Kasumi-1 (cell line): ENCODE data around the gene DAB2IP.

Experiments used
- DNase-seq, 2 experiments: peaks; one replicate each; lab custom pipeline; 2025; lab: John Stamatoyannopoulos, UW

Gene DAB2IP

DNA sequence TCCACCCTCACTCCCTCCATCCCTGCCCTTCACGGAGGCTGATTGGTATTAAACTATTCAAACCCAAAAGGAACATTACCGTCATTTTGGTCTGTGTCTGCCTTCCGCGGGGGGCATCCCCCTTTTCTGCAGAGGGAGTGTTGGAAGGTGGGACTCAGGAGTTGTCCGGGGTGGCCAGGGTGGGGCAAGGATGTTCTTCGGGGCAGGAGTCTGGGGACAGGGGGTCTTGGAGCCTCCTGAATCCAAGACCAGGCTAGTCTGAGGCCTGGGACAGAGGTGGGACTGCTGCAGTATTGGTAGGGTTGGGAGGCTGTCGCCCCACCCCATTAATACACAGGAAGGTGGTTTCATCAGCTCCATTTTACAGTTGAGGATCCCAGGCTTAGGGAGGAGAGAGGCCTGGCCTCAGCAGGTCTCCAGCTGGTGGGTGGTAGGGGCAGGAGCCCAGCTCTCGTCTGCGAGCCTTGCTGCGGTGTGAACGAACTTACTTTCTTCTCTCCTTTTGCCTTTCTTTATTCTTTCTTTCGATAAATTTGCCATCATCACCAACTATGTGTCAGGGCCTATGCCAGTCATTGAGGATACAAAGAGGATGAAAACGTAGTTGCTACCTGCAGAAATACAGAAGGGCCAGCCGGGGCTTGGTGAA, 33.8 kb downstream of the DAB2IP start:
- DNase-seq: no peak

DNA sequence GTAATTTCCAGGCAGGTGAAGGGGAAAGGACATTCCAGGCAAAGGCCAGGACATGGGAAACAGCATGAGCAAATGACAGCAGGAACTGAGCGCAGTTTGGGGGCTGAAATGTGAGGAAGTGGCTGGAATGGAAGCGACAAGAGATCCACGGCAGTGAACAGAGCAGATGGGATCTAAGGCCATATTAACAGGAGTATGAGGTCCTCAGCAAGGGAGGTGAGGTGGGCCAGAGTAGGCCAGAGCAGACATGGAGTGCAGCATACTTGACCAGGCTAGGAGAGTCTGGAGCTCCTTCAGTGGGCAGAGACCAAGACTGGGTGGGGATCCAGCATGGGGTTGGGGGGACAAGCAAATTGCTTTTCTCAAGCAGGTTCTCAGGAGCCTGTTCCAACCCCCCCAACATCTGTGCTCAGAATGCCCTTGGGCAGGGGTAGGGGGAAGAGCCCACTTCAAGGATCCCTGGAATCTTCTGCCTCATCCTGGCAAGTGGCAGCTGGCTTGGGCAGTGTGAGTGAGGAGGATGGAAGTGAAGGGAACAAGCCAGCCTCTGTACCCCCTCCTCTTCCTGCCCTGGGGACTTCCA, 34.5 kb downstream of the DAB2IP start:
- no peak for DNase-seq

DNA sequence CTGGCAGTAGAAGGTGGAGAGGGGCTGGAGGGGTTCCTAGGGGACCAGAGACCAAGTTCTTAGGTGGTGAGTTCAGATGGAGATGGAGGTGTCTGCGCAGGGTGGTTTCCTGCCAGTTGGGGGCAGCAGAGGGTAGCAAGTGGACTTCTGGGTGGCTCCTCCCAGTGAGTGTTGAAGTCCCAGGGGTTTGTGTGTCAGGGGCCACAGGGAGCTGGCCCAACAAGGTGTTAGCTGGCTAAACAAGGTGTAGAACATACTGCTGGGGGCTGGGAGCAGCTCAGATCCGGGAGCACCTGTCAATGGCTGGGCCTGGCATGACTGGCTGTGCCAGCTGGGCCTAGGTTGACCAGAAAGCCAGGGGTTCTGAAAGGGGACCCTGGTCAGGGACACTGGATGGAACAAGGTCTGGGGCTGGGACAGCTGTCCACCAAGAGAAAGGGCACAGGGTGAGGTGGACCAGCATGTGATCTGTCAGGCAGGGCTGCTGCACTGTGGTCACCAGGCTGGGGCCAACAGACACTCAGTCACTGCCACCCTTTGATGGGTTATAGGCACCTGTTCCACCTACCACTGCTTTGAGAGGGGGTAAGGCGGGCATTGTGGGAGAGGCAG, 35.6 kb downstream of the DAB2IP start:
- peak; percentile 68 to 75 for DNase-seq

DNA sequence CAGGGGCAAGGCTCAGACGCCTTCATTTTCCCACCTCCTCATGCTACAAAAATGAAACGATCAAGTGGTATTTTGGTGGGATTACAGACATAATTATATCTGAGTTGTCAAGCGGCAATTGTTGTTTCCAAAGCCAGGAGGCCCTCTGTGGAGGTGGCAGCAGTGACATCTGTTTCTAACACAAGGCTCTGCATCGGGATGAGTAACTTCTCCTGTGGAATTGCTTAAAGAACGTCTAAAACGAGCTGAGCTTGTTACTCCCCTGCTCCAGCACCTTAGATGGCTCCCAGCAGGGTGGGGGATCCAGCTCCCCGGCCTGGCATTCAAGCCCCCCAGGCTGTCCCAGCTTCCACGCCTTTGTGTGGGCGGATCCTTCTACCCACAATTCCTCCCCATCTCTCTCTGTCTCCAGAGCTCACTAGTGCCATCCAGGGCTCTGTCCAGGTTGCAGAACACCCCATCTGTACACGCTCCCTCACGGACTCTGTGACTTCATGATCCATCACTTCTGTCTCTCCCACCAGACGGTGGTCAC, 36.8 kb downstream of the DAB2IP start:
- DNase-seq: no peak

DNA sequence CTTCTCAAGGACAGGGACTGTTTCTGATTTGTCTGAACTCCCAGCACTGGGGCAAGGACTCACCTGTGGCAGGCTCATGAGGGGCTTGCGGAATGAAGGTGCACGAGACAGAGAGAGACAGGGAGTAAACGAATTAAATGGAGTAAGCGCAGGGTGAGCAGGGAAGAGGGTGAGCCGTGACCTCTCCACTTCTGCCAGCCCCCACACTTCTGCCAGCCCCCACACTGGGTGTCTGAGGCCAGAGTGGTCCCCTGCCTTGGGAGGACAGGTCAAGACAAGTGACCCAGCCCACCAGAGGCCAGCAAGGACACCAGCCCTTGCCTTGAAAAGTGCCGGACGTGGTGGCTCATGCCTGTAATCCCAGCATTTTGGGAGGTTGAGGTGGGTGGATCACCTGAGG, 37.2 kb downstream of the DAB2IP start:
- no peak for DNase-seq

DNA sequence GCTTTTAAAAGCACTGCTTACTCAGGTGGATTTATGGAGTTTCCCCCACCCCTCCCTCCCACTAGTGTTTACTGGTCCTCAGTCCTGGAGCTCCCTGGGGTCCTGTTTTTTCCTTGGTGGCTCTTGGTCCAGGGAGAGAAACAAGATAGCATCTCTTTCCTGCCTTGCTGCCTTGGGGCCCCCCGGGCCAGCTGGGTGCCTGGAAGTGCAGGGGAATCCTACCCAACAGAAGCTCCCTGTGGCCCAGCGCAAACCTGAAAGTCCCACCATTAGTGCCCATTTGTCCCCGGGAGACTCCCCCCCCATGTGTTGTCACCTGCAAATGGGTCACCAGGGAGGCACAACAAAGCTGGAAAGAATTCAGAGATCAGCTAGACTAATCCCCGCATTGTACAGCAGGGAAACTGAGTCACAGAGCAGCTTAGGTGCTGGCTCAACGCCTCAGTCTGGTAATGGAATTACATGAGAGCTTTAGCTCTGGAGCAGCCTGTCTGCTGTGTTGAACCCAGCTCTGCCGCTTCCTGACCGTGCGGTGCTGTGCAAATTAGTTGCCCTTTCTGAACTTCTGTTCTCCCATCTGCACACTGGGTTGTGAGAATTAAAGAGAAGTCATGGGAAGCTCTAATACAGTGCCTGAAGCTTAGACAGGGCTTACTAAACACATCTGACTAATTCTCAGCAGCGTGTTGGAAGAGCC, 38.2 kb downstream of the DAB2IP start:
- no peak for DNase-seq

DNA sequence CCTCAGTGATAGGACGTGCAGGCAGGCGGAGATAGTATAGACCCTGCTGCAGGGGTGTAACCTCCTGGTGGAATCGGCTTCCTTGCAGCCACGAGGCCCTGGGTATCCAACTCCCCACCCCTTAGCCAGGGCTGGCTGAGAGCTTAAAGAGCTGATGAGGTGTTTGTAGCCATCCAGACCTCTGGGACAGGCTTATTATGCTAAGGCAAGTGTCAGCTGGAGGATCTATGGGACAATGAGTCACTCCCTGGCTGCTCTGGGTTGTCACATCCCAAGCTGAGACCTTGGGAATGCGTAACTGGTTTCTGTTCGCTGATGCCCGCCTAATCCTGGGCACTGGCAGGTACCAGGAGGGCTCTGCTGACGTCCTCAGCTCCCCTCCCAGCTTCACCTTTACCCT, 38.9 kb downstream of the DAB2IP start:
- DNase-seq: no peak

DNA sequence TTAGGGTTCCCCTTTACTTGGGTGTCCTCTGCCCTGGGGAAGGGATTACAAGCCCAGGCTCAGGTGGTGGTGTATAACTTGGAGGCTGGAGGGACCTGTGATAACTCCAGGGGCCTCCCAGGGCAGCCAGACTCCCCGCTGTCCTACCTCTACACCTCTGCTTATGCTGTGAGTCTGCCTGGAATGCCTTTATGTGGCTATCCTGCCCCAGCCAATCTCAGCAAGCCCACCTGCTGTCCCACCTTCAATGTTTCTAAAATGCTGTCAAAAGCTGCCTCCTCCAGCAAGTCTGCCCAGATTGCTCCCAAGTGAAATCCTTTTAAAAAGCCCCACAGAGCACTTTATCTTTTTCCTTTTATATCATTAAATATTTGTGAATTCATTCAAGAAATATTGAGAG, 39.3 kb downstream of the DAB2IP start:
- DNase-seq: no peak

DNA sequence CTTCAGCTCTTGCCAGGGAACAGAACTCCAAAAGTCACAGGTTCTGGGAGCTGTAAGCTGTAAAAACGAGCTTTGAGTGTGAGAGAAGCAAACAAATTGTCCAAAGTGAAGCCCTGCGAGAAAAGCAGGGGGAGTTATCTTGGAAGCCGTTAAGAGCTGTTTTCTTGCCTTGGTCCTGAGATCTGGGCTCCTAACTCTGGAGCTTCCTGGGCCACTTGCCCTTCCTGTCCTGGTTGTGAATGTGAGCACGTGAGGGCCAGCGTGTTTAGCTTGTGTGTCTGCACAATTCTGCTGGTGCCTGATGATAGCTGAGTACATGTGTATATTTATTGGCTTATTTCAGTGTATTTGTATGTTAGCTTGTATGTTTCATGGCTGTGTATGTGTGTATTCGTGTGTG, 40.5 kb downstream of the DAB2IP start:
- DNase-seq: no peak

DNA sequence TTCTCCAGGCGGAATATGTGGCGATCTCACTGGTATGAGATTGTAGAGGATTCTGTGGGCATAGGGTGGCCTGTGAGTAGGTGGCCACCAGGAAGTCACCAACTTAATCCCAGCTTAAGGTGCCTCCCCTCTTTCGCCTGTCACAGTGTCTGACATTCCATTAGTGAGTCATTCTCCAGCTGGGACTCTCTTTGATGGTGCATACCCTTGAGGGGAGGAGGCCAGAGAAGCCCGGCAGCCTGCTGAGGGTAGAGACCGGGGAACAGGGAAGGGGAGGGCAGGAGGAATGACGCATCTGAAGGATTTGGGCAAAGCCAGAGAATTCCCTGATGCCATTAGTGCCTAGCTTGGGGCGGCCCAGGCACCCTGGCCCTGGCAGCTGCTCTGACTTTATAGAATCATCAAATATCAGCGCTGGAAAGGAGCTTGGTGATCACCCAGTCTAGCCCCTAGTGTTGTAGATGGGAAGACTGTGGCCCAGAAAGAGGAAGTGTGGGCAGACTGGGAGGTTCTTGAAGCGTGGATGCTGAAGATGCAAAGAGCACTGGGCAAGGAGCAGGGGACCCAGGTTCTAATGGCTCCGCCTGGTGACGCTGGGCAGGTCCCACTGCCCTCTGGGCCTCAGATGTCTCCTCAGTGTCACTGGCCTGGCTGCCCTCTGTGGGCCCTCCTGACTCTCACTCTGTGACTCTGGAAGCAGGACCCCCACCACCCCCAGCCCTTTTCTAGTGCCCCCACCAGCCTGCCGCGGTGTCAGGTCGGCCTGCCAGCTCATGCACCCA, 41.4 kb downstream of the DAB2IP start:
- DNase-seq: peak; percentile 38 to 42

DNA sequence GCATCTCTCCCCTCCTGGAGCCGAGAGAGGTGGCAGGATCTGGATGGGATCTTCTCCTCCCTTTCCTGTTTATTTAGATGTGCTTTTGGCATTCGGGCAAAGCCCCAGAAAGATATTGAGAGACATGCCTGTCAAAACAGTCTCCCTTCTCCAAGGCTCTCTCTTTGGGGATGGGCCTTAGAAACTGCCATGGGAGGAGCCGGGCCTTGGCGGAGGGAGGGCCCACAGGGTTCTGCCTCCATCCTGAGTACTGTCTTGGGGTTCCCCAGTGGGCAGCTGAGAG, 41.9 kb downstream of the DAB2IP start:
- no peak for DNase-seq

DNA sequence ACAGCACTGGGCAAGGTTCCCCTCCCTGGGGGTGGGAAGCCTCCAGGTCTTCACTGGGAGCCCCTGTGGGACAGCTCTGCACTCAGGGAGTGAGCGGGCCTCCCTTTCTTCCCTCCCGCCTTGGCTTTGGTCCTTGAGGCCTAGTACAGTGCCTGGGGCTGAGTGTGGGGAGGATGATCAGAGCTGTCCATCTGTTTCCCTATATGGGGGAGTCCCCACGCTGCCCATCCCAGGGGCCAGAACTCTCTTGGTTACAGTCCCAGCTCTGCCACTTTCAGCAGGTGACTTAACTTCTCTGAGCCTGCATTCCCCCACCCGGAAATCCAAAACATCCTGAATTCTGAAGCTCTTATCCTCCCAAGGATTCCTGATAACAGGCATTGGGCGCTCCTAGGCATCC, 42.6 kb downstream of the DAB2IP start:
- no peak for DNase-seq

DNA sequence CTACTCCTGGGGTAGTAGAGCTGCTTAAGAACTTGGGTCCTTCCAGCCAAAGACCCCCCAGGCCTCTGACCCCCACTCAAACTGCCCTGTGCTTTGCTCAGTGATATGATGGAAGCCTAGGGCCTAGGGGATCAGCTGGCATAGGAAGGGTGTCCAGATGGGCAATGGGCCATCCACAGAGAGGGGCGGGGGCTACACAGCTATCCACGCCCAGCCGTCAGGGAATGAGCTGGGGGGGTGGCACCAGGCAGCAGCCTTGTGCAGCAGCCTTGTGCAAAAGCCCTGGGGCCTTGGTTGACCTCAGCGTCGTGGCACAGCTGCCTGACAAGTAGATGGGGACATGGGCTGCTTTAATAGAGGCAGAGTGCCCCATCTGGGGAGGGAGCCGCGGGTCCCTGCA, 43.2 kb downstream of the DAB2IP start:
- DNase-seq: no peak

DNA sequence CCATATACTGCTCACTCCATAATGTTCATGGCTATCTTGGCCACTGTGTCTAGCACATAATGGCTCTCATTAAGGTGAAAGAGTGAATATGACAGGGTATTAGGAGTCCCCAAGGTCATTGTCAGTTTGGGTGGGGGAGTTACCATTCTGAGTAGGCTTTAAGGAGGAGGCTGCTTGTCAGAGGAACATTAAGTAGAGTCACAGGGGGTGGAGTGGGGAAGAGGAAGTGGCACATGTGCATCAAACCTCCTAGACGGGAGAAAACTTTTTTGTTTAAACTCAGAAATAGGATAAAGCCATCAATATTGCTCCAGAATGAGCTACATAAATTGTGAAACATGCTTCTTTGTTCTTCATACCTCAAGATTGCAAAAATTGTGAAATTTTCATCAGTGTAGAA, 45.5 kb downstream of the DAB2IP start:
- no peak for DNase-seq

DNA sequence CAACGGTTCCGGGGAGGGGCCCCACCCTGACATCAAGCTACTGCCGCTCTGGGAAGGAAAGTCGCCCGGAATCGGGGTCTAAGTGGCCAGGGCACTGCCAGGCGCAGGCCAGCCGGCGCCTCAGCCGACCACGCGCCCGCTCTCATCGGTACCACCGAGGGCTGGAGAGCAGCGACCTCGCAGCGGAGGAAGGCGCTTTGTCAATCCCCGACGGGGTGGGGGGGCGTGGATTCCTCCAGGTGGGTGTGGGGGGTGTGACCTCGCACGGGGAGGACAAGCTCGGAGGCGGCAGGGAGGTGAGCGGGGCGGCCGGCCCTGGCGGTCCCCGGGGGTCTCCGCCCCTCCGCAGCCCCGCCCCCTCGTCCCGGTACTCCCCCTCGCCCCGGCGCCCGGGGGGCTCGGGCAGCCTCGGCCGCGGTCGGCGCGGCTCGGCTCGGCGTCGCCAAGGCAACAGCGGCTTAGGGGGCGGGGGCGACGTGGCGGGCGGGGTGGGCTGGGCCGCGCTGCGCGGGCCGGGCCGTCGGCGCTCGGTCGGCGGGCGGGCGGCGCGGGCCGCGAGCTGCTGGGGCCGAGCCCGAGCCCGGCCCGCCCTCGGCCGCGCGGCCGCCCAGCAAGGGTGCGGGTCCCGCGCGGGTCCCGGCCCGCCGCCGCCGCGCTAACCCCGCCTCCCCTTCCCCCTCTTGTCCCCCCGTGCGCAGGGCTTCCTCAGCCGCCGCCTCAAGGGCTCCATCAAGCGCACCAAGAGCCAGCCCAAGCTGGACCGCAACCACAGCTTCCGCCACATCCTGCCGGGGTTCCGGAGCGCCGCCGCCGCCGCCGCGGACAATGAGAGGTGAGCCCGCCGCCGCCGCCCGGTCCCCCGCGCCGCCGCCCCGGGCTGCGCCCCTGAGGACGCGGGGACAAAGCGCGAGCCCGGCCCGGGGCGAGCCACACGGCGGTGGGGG, 47.5 kb downstream of the DAB2IP start:
- DNase-seq: peak in 1 of 2 experiments; percentile 21

DNA sequence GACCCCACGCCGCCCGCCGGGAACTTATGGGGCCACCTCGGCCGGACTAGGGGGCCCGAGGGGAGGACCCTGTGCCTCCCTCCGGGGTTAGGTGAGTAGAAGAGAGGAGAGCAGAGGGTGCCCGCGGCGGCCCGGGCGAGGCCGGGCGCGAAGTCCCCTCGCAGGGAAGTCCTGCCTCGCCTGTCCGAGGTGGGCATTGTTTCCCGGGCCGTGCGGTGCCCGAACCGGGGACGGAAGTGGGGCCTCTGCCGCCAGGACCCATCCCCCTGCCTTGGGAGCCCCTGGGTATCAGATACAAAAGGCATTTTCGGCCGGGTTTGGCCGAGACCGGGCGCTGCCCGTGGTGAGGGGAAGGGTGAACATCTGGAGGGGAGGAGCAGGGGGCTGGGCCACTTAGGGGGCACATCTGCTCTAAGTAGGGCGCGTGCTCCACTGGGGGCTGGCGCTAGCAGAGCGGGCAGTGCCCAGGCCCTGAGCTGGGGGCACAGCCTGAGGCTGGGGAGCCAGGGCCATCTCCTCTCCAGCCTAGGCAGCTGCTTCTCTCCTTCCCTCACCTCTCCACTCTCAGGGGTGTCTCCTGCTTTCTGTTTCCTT, 48.2 kb downstream of the DAB2IP start:
- no peak for DNase-seq

DNA sequence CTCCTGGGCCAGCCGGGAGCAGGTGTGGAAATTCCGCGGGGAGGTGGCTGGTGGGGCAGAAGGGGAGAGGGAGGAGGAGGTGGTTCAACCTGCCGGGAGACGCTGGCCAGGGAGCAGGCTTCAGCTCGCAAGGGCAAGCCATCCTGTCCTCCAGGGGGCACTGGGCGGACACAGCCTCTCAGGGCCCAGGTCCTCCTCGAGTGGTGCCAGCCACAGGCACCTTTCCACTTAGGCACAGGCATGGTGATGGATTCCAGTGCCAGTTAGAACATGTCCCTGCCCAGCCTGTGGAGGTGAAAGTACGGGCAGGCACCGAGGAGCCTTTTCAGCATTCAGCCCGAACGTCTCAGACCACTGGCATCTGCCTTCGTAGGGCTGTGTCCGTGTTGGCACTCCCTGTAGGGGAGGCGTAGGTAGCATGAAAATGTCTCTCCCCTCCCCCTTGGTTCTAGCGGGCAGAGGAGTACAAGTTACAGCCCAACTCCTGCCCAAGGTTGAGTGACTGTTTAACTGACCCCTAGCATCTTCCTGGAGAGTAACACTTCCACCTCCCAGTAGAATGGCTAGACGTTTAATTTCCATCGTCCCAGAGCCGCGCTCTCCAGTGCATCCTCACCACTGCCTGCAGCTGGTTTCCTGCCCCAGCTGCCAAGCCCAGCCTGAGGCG, 48.9 kb downstream of the DAB2IP start:
- no peak for DNase-seq

DNA sequence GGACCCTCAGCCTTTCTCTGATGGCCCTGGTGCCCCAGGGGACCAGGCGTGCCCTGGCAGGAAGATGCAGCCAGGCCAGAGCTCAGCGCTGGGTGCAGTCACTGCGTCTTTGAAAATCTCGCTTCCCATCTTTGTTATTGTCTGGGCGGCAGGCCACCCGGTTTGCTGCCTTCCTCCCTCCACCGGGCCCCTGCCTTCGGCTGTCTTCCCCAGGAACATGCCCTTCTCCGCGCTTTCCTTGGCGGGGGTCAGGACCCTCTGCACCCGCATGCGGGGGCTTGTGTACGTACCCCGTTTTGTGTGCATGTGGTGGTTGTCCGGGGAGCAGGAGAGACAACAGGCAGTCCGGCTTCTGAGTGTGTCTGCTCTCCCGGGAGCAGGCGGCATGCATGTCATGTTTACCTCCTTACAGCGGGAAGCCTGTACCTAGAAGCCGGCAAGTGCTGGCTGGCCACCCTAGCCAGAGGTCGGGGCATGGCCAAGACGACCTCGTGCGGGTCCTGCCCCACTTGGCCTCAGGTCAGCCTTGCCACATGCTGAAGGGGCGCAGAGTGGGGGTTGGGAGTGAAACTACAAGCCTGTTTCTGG, 49.5 kb downstream of the DAB2IP start:
- no peak for DNase-seq

DNA sequence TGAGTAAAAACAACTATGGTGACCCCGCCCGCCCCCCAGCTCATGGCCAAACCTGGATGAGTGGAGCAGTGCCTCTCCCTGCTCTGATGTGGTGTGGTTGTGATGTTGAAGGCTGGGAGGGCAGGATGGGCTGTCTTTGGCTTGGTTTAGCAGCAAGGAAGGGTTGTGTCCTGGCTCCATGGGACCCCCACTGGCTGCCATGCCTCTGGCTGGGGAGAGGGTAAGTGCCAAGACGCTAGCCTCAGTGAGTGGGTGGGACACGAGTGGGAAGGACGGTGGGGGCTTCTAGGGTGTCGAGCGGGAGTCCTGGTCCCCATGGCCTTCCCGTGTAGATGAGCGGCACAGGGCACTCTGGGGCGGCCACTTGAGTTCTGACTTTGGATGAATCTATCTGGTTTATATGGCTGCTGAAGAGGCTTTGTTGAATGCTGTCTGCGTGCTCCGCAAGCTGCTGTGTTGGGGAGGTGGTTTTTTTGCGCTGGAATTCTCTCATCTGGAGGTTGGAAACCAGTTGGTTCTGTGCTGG, 50.4 kb downstream of the DAB2IP start:
- DNase-seq: no peak
